Measurements from ENCODE around the gene RCSD1. TPM values are rescaled to one million over a fixed set of nuclear protein-coding genes. Genes with fewer than 3 reads are reported as not detected.
A peak's percentile ranks its signal among the peaks of the same experiment; 100 is the strongest.

Gene RCSD1
- total and polyA plus RNA-seq, 3 donors from 2014 or later: 13.8 to 24.7 (median 14.1) TPM

- 1% methylated on average over 23 to 44 of the region's 52 CpGs for WGBS, 2 donors
- no peaks in the 10 kb centered on the region for H3K27me3 ChIP-seq
- no peaks in the 10 kb centered on the region for H3K9me3 ChIP-seq
- H3K36me3 ChIP-seq (ENCODE audit: low read depth, missing control alignments): no peaks in the 10 kb centered on the region
- peak; percentile 98 for DNase-seq
- H3K27ac ChIP-seq: peak within 1 kb of the TSS; percentile 92
- TF ChIP-seq POLR2A (IDR thresholded peaks at IDR 0.05) (peak; percentile 63), CTCF (IDR thresholded peaks at IDR 0.05) (peak in 1 of 3 experiments; percentile 2)
- intact Hi-C loops (cut with DNase I; ENCODE audit: low total_unique reads): loop anchor here (5.0 kb wide), 1 partner anchor 81 kb away; no protein-coding TSS in a partner anchor
- H3K4me1 ChIP-seq: peaks cover 24% of the 10 kb centered on the region
- H3K4me3 ChIP-seq: peak within 1 kb of the TSS; percentile 95 to 97
Measured at GRCh38 chr1:167721617-167722151, 91.7 kb downstream of the RCSD1 start, which contains the start of gene MPZL1. Gene MPZL1, plus strand, starts transcription at chr1:167721982. Its CDS starts 170 bp downstream, at chr1:167722152.

DNA sequence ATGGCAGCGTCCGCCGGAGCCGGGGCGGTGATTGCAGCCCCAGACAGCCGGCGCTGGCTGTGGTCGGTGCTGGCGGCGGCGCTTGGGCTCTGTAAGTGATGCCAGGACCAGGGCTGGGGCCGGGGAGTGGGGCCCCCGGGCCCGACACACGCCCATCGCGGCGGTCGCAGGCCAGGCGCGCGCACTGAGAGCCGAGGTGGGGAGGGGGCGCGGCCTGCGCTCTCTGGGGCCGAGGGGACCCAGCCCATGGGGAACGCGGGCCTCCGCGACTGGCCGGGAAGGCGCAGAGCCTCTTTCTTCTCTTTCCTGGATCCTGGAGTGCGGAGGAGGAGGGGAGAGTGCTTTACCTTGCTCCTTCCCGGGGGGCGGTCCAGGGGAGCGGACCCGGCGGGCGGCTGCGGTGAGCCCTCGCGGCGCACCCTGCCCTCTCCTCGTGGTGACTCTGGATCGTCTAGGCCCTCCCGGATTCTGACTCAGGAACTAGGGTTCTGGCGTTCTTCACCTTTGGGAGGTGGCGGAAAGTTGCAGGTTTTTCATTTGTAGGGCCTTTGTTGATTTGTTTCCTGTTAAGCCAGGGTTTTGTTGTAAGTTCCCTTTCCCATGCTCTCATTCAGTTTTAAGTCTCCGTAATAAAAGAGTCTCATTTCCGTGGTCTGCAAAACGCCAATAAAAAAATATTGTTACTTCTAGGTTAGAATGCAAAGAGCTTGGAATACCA, 92.3 kb downstream of the RCSD1 start:
- TF ChIP-seq CTCF (IDR thresholded peaks at IDR 0.05): no peak
- TF ChIP-seq POLR2A (IDR thresholded peaks at IDR 0.05): no peak
- Histone ChIP-seq H3K27ac (peak overlapping the region; percentile 92), H3K27me3 (no peaks in the 10 kb centered on the region), H3K9me3 (no peaks in the 10 kb centered on the region), H3K4me1 (peaks cover 30% of the 10 kb centered on the region), H3K36me3 (ENCODE audit: low read depth, missing control alignments) (no peaks in the 10 kb centered on the region), H3K4me3 (peak overlapping the region; percentile 95 to 97)
- DNase-seq: peak; percentile 51
- WGBS, 2 donors: 0 to 1% methylated on average over 7 to 42 of the region's 52 CpGs
- intact Hi-C loops (cut with DNase I; ENCODE audit: low total_unique reads): loop anchor here (5.0 kb wide), 1 partner anchor 80 kb away; no protein-coding TSS in a partner anchor

- H3K4me1 ChIP-seq: peaks cover 31% of the 10 kb centered on the region
- WGBS, 2 donors: 4 to 5% methylated on average over 4 of the region's 4 CpGs
- H3K27me3 ChIP-seq: no peaks in the 10 kb centered on the region
- intact Hi-C loops (cut with DNase I; ENCODE audit: low total_unique reads): loop anchor here (5.0 kb wide), 1 partner anchor 79 kb away; no protein-coding TSS in a partner anchor
- no peaks in the 10 kb centered on the region for H3K9me3 ChIP-seq
- TF ChIP-seq CTCF (IDR thresholded peaks at IDR 0.05) (no peak), POLR2A (IDR thresholded peaks at IDR 0.05) (no peak)
- peak overlapping the region; percentile 92 for H3K27ac ChIP-seq
- no peak for DNase-seq
- peak overlapping the region; percentile 95 to 97 for H3K4me3 ChIP-seq
- H3K36me3 ChIP-seq (ENCODE audit: low read depth, missing control alignments): no peaks in the 10 kb centered on the region
Measured at GRCh38 chr1:167722870-167723251, 92.8 kb downstream of the RCSD1 start.

DNA sequence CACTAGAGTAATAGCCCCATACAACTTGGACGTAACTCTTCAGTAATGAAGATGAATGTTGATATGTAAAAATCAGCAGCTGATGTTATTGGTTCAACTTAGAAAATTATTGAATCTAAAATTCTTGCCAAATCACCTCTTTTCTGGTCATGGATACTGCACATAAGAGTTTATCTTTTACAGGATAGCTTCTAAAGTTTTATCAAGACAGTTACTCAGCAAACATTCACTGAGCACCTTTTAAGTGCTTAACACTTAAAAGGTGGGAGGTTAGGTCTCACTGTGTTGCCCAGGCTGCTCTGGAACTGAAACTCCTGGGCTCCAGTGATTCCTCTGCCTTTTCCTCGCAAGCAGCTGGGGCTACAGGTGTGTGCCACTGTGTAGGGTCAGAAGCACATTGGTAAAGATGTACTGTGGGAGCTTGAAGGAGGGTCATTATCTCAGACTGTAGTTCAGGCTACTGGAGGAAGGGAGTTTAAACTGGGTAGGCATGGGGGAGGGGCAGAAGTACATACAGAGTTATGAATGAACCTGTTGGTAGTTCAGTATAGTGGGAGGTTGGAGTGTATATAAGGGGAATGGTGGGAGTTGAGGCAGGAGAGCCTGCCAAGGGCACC, 93.8 kb downstream of the RCSD1 start:
- peak; percentile 55 for DNase-seq
- intact Hi-C loops (cut with DNase I; ENCODE audit: low total_unique reads): loop anchor here (5.0 kb wide), 1 partner anchor 78 kb away; no protein-coding TSS in a partner anchor
- peaks cover 31% of the 10 kb centered on the region for H3K4me1 ChIP-seq
- WGBS, 2 donors: 49 to 66% methylated on average over 2 of the region's 2 CpGs
- H3K36me3 ChIP-seq (ENCODE audit: low read depth, missing control alignments): no peaks in the 10 kb centered on the region
- H3K27ac ChIP-seq: peak overlapping the region; percentile 40 to 92
- no peaks in the 10 kb centered on the region for H3K27me3 ChIP-seq
- no peak for TF ChIP-seq CTCF (IDR thresholded peaks at IDR 0.05)
- TF ChIP-seq POLR2A (IDR thresholded peaks at IDR 0.05): no peak
- peak overlapping the region in 1 of 2 donors; percentile 95 for H3K4me3 ChIP-seq
- no peaks in the 10 kb centered on the region for H3K9me3 ChIP-seq

All from testis (tissue), 3 donors.